ENCODE measurements around the gene L3HYPDH.

- TF ChIP-seq, protein P1, sequence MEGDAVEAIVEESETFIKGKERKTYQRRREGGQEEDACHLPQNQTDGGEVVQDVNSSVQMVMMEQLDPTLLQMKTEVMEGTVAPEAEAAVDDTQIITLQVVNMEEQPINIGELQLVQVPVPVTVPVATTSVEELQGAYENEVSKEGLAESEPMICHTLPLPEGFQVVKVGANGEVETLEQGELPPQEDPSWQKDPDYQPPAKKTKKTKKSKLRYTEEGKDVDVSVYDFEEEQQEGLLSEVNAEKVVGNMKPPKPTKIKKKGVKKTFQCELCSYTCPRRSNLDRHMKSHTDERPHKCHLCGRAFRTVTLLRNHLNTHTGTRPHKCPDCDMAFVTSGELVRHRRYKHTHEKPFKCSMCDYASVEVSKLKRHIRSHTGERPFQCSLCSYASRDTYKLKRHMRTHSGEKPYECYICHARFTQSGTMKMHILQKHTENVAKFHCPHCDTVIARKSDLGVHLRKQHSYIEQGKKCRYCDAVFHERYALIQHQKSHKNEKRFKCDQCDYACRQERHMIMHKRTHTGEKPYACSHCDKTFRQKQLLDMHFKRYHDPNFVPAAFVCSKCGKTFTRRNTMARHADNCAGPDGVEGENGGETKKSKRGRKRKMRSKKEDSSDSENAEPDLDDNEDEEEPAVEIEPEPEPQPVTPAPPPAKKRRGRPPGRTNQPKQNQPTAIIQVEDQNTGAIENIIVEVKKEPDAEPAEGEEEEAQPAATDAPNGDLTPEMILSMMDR (IDR thresholded peaks at IDR 0.05; ENCODE audit: poor library complexity, severe bottlenecking): no peak
- TF ChIP-seq EZH2 (IDR thresholded peaks at IDR 0.05; ENCODE audit: borderline replicate concordance, insufficient read depth, low read length, poor library complexity, severe bottlenecking): no peak
- no peak for TF ChIP-seq POLR2AphosphoS5 (IDR thresholded peaks at IDR 0.05)
- no peak for TF ChIP-seq TAF1 (IDR thresholded peaks at IDR 0.05; ENCODE audit: low read depth)
Observed at GRCh38 chr14:59425322-59425935, 58.8 kb downstream of the L3HYPDH start.
